ENCODE results near the gene PPIF.

DNA sequence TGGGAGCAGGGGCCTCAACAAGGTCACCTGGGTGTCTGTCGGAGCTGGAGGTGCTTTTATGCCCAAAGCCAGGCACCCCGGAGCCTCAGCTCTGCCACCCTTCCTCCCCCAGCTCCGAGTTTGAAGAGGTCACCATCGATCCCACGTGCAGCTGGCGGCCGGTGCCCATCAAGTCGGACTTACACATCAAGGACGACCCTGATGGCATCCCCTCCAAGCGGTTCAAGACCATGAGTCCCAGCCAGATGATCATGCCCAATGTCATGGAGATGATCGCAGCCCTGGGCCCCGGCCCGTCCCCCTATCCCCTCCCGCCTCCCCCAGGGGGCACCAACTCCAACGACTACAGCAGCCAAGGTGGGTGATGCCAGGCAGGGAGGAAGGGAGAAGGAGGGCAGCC lies 41.3 kb upstream of the PPIF start:
- TF ChIP-seq, protein P1, sequence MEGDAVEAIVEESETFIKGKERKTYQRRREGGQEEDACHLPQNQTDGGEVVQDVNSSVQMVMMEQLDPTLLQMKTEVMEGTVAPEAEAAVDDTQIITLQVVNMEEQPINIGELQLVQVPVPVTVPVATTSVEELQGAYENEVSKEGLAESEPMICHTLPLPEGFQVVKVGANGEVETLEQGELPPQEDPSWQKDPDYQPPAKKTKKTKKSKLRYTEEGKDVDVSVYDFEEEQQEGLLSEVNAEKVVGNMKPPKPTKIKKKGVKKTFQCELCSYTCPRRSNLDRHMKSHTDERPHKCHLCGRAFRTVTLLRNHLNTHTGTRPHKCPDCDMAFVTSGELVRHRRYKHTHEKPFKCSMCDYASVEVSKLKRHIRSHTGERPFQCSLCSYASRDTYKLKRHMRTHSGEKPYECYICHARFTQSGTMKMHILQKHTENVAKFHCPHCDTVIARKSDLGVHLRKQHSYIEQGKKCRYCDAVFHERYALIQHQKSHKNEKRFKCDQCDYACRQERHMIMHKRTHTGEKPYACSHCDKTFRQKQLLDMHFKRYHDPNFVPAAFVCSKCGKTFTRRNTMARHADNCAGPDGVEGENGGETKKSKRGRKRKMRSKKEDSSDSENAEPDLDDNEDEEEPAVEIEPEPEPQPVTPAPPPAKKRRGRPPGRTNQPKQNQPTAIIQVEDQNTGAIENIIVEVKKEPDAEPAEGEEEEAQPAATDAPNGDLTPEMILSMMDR (conservative IDR thresholded peaks at IDR 0.05; ENCODE audit: low read depth, low read length): no peak
- TF ChIP-seq RCOR1 (IDR thresholded peaks at IDR 0.05; ENCODE audit: insufficient replicate concordance, low read length): no peak
- TF ChIP-seq, protein P2, sequence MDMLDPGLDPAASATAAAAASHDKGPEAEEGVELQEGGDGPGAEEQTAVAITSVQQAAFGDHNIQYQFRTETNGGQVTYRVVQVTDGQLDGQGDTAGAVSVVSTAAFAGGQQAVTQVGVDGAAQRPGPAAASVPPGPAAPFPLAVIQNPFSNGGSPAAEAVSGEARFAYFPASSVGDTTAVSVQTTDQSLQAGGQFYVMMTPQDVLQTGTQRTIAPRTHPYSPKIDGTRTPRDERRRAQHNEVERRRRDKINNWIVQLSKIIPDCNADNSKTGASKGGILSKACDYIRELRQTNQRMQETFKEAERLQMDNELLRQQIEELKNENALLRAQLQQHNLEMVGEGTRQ (IDR thresholded peaks at IDR 0.05; ENCODE audit: low read depth, low read length): no peak
- TF ChIP-seq SMC3 (IDR thresholded peaks at IDR 0.05; ENCODE audit: low read depth, low read length): no peak
- no peak for TF ChIP-seq POLR2A (IDR thresholded peaks at IDR 0.05; ENCODE audit: low read depth, low read length)
- TF ChIP-seq RFX5 (IDR thresholded peaks at IDR 0.05; ENCODE audit: low read depth, low read length): no peak
- TF ChIP-seq MAFK (IDR thresholded peaks at IDR 0.05; ENCODE audit: low read depth, low read length): no peak
- TF ChIP-seq CEBPB (IDR thresholded peaks at IDR 0.05; ENCODE audit: low read depth, low read length): no peak
- no peak for TF ChIP-seq RAD21 (IDR thresholded peaks at IDR 0.05; ENCODE audit: low read length)
- TF ChIP-seq MAZ (IDR thresholded peaks at IDR 0.05; ENCODE audit: borderline replicate concordance, low read depth, low read length): no peak
